SK-N-SH (cell line): ENCODE results near the gene DICER1.

ENCODE experiments used
- CTCF ChIP-seq: fragments of 200-600 bp; sonication (generic); IDR thresholded peaks from 2 replicates; pipeline ENCODE4 v1.6.1; 2017; ENCODE audit warnings: antibody characterized with exemption, mild to moderate bottlenecking, moderate library complexity
- EP300 ChIP-seq, 2 experiments: IDR thresholded peaks; 2 replicates each; pipeline versions ENCODE4 v1.4.0 to v1.6.1; 2012; ENCODE audit warnings: borderline replicate concordance in 1 of 2, low read depth in 1 of 2, low read length in 1 of 2
- FOXM1 ChIP-seq: IDR thresholded peaks from 2 replicates; pipeline ENCODE4 v1.4.0; 2012; ENCODE audit warnings: low read depth, mild to moderate bottlenecking
- GABPA ChIP-seq: IDR thresholded peaks from 2 replicates; pipeline ENCODE4 v1.4.0; 2012; ENCODE audit warnings: low read depth, mild to moderate bottlenecking
- MEF2A ChIP-seq: IDR thresholded peaks from 2 replicates; pipeline ENCODE4 v1.4.0; 2012; ENCODE audit warnings: low read depth, borderline replicate concordance
- SMC3 ChIP-seq: IDR thresholded peaks from 2 replicates; pipeline ENCODE4 v1.6.1; 2012; ENCODE audit warnings: low read depth, low read length, improper control_type of control experiment
- TEAD4 ChIP-seq: IDR thresholded peaks from 2 replicates; pipeline ENCODE4 v1.4.0; 2012; ENCODE audit warnings: mild to moderate bottlenecking, borderline replicate concordance; ENCODE audit not compliant: insufficient read depth
- TF ChIP-seq, protein P1 (sequence below): IDR thresholded peaks from 2 replicates; pipeline ENCODE4 v1.6.1; 2012; ENCODE audit warnings: mild to moderate bottlenecking, low read depth, low read length, moderate library complexity
- TF ChIP-seq, protein P2 (sequence below): IDR thresholded peaks from 2 replicates; pipeline ENCODE4 v1.4.0; 2012; ENCODE audit warnings: low read depth, borderline replicate concordance

DNA sequence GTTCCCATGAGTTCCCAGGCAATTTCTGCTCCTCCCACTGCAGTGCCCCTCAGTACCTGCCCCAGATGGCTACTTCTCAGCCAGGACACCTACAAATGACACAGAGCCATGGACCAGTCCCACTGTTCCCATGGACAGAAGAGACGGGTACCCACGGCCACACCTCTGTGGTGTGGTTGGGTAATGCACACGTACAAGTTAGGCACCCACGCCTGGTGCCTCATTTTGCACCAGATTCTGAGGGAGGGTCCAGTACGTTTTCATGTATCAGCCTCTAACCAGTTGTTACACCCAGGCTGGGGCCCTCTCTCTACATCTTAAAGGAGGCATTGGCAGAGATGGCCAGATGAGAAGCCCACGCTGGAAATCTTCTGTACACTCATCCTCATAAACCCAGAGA lies 114.0 kb downstream of the DICER1 start:
- TF ChIP-seq EP300 (IDR thresholded peaks at IDR 0.05; ENCODE audit: borderline replicate concordance in 1 of 2, low read depth in 1 of 2, low read length in 1 of 2) (no peak), CTCF (no peak), TEAD4 (no peak), GABPA (no peak), FOXM1 (no peak), MEF2A (no peak), SMC3 (no peak)
- TF ChIP-seq, protein P1, sequence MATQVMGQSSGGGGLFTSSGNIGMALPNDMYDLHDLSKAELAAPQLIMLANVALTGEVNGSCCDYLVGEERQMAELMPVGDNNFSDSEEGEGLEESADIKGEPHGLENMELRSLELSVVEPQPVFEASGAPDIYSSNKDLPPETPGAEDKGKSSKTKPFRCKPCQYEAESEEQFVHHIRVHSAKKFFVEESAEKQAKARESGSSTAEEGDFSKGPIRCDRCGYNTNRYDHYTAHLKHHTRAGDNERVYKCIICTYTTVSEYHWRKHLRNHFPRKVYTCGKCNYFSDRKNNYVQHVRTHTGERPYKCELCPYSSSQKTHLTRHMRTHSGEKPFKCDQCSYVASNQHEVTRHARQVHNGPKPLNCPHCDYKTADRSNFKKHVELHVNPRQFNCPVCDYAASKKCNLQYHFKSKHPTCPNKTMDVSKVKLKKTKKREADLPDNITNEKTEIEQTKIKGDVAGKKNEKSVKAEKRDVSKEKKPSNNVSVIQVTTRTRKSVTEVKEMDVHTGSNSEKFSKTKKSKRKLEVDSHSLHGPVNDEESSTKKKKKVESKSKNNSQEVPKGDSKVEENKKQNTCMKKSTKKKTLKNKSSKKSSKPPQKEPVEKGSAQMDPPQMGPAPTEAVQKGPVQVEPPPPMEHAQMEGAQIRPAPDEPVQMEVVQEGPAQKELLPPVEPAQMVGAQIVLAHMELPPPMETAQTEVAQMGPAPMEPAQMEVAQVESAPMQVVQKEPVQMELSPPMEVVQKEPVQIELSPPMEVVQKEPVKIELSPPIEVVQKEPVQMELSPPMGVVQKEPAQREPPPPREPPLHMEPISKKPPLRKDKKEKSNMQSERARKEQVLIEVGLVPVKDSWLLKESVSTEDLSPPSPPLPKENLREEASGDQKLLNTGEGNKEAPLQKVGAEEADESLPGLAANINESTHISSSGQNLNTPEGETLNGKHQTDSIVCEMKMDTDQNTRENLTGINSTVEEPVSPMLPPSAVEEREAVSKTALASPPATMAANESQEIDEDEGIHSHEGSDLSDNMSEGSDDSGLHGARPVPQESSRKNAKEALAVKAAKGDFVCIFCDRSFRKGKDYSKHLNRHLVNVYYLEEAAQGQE, result no peak
- TF ChIP-seq, protein P2, sequence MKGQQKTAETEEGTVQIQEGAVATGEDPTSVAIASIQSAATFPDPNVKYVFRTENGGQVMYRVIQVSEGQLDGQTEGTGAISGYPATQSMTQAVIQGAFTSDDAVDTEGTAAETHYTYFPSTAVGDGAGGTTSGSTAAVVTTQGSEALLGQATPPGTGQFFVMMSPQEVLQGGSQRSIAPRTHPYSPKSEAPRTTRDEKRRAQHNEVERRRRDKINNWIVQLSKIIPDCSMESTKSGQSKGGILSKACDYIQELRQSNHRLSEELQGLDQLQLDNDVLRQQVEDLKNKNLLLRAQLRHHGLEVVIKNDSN, result no peak
